Mesendoderm (in vitro differentiated cells): Measurements from ENCODE around the gene LRRN2.
A peak's percentile ranks its signal among the peaks of the same experiment; 100 is the strongest.
"Not testable (repeated sequence)": the region's sequence is repeated elsewhere in the genome, so short reads cannot be mapped to it uniquely, and the experiment has no call there.

Experiments
- DNase-seq: peaks from one replicate; pipeline ENCODE4 v3.0.0; 2013
- H2AK5ac ChIP-seq: 2 replicates; pipeline ENCODE4 v1.6.1; 2013; ENCODE audit warnings: low read length, inconsistent platforms
- H2BK120ac ChIP-seq: 2 replicates; pipeline ENCODE4 v1.6.1; 2013; ENCODE audit warnings: low read depth, mild to moderate bottlenecking, low read length, moderate library complexity, mixed read lengths
- H2BK15ac ChIP-seq: replicated peaks from 2 replicates; pipeline ENCODE4 v1.6.1; 2013; ENCODE audit warnings: low read depth, mild to moderate bottlenecking, moderate library complexity
- H2BK5ac ChIP-seq: 2 replicates; pipeline ENCODE4 v1.6.1; 2013; ENCODE audit warnings: low read length, inconsistent platforms
- H3K18ac ChIP-seq: 2 replicates; pipeline ENCODE4 v1.6.1; 2013; ENCODE audit warnings: mild to moderate bottlenecking, low read length, mixed read lengths
- H3K23ac ChIP-seq: one replicate; pipeline ENCODE4 v1.6.1; 2013; ENCODE audit warnings: low read length
- H3K27ac ChIP-seq: 2 replicates; pipeline ENCODE4 v1.5.1; 2013; ENCODE audit warnings: low read depth, mild to moderate bottlenecking, inconsistent platforms, low read length, moderate library complexity
- H3K27me3 ChIP-seq: 2 replicates; pipeline ENCODE4 v1.6.1; 2013; ENCODE audit warnings: low read length, control low read depth, mild to moderate bottlenecking, inconsistent platforms; ENCODE audit not compliant: insufficient read depth, poor library complexity
- H3K36me3 ChIP-seq: 2 replicates; pipeline ENCODE4 v1.6.1; 2013; ENCODE audit warnings: low read length, inconsistent platforms; ENCODE audit not compliant: control insufficient read depth, insufficient read depth
- H3K4ac ChIP-seq: one replicate; pipeline ENCODE4 v1.6.1; 2013; ENCODE audit warnings: low read depth, mild to moderate bottlenecking, low read length, moderate library complexity
- H3K4me1 ChIP-seq: 2 replicates; pipeline ENCODE4 v1.6.1; 2013; ENCODE audit warnings: low read depth, low read length, inconsistent platforms; ENCODE audit not compliant: control insufficient read depth
- H3K4me2 ChIP-seq: 2 replicates; pipeline ENCODE4 v1.6.1; 2013; ENCODE audit warnings: low read length
- H3K4me3 ChIP-seq: 2 replicates; pipeline ENCODE4 v1.5.1; 2013; ENCODE audit warnings: mild to moderate bottlenecking, low read length
- H3K56ac ChIP-seq: one replicate; pipeline ENCODE4 v1.6.1; 2013; ENCODE audit warnings: low read length
- H3K79me1 ChIP-seq: 2 replicates; pipeline ENCODE4 v1.6.1; 2013; ENCODE audit warnings: low read length, inconsistent platforms
- H3K79me2 ChIP-seq: 2 replicates; pipeline ENCODE4 v1.6.1; 2013; ENCODE audit warnings: mild to moderate bottlenecking, low read length; ENCODE audit not compliant: control insufficient read depth, insufficient read depth
- H3K9ac ChIP-seq: 2 replicates; pipeline ENCODE4 v1.6.1; 2013; ENCODE audit warnings: low read length, inconsistent platforms
- H4K5ac ChIP-seq: one replicate; pipeline ENCODE4 v1.6.1; 2013; ENCODE audit warnings: low read length
- H4K8ac ChIP-seq: one replicate; pipeline ENCODE4 v1.6.1; 2013; ENCODE audit warnings: low read depth, mild to moderate bottlenecking, control low read depth, low read length, moderate library complexity
- WGBS: extraction: QIAGEN DNeasy Blood & Tissue Kit; methylation state at CpG from one replicate; pipeline ENCODE4 v1.1.7; 2013; ENCODE audit warnings: low lambda C conversion rate, missing lambda C conversion rate; ENCODE audit not compliant: insufficient coverage; ENCODE audit errors: extremely low coverage; 5-methylcytosine and 5-hydroxymethylcytosine counted together

The LRRN2 gene

DNA sequence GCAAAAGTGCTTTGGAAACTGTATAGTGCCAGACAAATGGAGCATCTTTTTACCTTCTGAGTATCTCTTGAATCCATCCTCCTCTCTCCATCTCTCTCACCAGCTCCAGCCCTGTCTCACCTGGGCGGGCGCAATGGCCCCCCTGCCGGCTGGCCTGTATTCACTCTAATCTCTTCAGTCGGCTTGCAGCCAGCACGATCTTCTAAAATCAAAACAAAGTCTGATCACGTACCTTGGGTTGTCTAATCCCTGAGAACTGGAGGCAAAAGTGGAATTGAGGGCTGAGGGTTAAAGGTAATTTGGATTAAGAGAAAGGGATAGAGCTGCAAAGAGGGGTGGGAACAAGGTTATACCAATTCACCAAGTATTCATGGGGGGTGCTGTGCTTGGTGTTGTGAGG is 46.0 kb upstream of the LRRN2 start:
- no peak for DNase-seq
- WGBS, result no CpG with 5 or more reads among the region's 6 CpGs
- H3K4me1 ChIP-seq, result peaks cover 11% of the 10 kb centered on the region

DNA sequence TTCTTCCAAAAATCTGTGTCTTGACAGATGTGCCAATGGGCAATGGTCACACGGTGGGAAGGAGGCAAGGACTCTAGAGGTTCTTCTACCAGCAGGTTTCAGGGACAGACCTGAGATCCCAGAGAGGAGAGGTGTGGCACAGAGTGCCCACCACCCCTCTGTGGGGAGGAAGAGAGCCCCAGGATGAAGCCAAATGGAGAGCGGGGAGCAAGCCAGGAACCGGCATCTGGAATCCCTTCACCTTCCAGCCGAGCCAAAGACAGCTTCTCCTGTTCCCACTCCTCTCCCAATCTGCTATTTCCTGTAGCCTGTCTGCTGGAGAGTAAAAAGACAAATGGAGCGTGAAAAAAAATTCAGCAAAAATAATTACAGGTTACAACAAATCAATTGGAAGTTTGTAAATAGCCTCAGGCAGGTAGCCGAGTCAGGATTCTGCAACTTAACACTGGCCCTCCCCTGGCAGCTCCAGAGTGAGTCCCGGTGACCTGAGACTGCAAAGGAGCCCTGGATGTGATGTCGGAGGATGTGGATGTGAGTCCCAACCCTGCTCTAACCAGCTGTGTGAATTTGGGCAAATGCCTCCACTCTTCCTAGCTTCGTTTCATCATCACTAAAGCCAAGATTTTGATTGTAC is 45.4 kb upstream of the LRRN2 start:
- Histone ChIP-seq H3K36me3 (no peaks in the 10 kb centered on the region), H3K4me3 (no peak overlapping the region), H4K5ac (no peak overlapping the region), H3K79me2 (no peaks in the 10 kb centered on the region), H2AK5ac (no peak overlapping the region), H3K4ac (no peak overlapping the region), H4K8ac (no peak overlapping the region), H3K9ac (no peak overlapping the region), H3K23ac (no peak overlapping the region), H2BK120ac (no peak overlapping the region), H3K27ac (no peak overlapping the region), H3K18ac (no peak overlapping the region), H2BK15ac (no peak overlapping the region), H3K56ac (no peak overlapping the region), H3K4me2 (no peak overlapping the region), H2BK5ac (no peak overlapping the region), H3K27me3 (no peaks in the 10 kb centered on the region), H3K79me1 (no peaks in the 10 kb centered on the region), H3K4me1 (peaks cover 13% of the 10 kb centered on the region)
- WGBS, result no CpG with 5 or more reads among the region's 9 CpGs
- DNase-seq, result peak; percentile 57

More for the DNA sequence above, 46.0 kb upstream of the LRRN2 start:
- H3K4me3 ChIP-seq, result no peak overlapping the region
- H3K27me3 ChIP-seq, result no peaks in the 10 kb centered on the region
- no peak overlapping the region for H2BK120ac ChIP-seq
- H3K36me3 ChIP-seq, result no peaks in the 10 kb centered on the region
- H3K4ac ChIP-seq, result no peak overlapping the region
- H3K9ac ChIP-seq, result no peak overlapping the region
- H4K5ac ChIP-seq, result no peak overlapping the region
- H4K8ac ChIP-seq, result no peak overlapping the region
- no peaks in the 10 kb centered on the region for H3K79me1 ChIP-seq
- no peak overlapping the region for H3K27ac ChIP-seq
- H3K23ac ChIP-seq, result no peak overlapping the region
- H3K4me2 ChIP-seq, result no peak overlapping the region
- no peak overlapping the region for H2BK15ac ChIP-seq
- H3K18ac ChIP-seq, result no peak overlapping the region
- no peak overlapping the region for H3K56ac ChIP-seq
- H2AK5ac ChIP-seq, result no peak overlapping the region
- H3K79me2 ChIP-seq, result no peaks in the 10 kb centered on the region
- H2BK5ac ChIP-seq, result no peak overlapping the region

DNA sequence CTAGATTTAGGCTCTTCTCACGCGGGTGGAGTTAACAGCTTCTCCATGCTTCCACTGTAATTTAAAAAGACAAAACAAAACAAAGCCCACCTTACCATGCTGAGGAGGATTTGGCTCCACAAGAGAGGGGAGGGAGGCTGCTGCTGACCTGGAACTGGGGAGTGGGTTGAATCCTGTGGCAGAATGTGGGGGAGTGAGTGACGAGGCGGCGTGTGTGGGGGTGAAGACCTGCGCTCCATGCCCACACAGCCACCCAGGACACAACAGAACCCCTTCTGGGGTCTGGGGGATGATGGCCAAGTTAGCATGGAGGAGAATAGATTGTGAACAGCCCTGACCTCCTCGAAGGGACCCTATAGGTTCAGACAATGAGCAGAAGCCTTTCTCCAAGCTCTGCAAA is 44.0 kb upstream of the LRRN2 start:
- Histone ChIP-seq H3K36me3 (no peaks in the 10 kb centered on the region), H3K4me1 (peaks cover 15% of the 10 kb centered on the region), H3K18ac (no peak overlapping the region), H3K56ac (peak overlapping the region; percentile 36), H2BK120ac (no peak overlapping the region), H3K4me2 (no peak overlapping the region), H3K4ac (no peak overlapping the region), H4K8ac (no peak overlapping the region), H2AK5ac (no peak overlapping the region), H3K23ac (no peak overlapping the region), H3K27me3 (no peaks in the 10 kb centered on the region), H2BK15ac (no peak overlapping the region), H3K27ac (no peak overlapping the region), H4K5ac (no peak overlapping the region), H3K4me3 (no peak overlapping the region), H3K79me2 (no peaks in the 10 kb centered on the region), H3K9ac (no peak overlapping the region), H2BK5ac (no peak overlapping the region), H3K79me1 (no peaks in the 10 kb centered on the region)
- no CpG with 5 or more reads among the region's 7 CpGs for WGBS
- DNase-seq, result no peak

DNA sequence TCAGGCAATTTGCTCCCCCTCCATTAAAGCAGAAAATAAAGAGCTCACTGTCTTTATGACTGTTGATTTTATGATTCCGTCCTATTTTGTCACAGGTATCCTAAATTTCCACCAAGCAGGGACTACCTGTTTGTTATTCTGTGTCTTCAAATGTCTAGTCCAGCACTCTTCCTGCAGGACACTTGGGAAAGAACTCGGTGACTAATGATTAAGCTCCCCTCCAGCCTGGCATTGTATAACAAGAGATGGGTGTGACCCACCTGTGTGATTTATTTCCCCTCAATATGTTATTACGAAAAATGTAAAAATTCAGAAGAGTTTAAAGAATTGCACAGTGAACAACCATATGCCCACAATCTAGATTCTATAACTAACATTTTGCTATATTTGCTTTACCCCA is 42.9 kb upstream of the LRRN2 start:
- no peak overlapping the region for H4K5ac ChIP-seq
- H3K4me1 ChIP-seq, result peaks cover 13% of the 10 kb centered on the region
- no peaks in the 10 kb centered on the region for H3K79me2 ChIP-seq
- H3K9ac ChIP-seq, result no peak overlapping the region
- H4K8ac ChIP-seq, result no peak overlapping the region
- no peak overlapping the region for H3K4me3 ChIP-seq
- H2BK15ac ChIP-seq, result no peak overlapping the region
- WGBS, result no CpG with 5 or more reads among the region's 3 CpGs
- no peak for DNase-seq
- H3K18ac ChIP-seq, result no peak overlapping the region
- no peak overlapping the region for H2BK5ac ChIP-seq
- H3K4ac ChIP-seq, result no peak overlapping the region
- H3K56ac ChIP-seq, result no peak overlapping the region
- no peak overlapping the region for H3K23ac ChIP-seq
- no peaks in the 10 kb centered on the region for H3K27me3 ChIP-seq
- H3K36me3 ChIP-seq, result no peaks in the 10 kb centered on the region
- H3K27ac ChIP-seq, result no peak overlapping the region
- H2BK120ac ChIP-seq, result no peak overlapping the region
- no peak overlapping the region for H2AK5ac ChIP-seq
- H3K79me1 ChIP-seq, result no peaks in the 10 kb centered on the region
- no peak overlapping the region for H3K4me2 ChIP-seq

DNA sequence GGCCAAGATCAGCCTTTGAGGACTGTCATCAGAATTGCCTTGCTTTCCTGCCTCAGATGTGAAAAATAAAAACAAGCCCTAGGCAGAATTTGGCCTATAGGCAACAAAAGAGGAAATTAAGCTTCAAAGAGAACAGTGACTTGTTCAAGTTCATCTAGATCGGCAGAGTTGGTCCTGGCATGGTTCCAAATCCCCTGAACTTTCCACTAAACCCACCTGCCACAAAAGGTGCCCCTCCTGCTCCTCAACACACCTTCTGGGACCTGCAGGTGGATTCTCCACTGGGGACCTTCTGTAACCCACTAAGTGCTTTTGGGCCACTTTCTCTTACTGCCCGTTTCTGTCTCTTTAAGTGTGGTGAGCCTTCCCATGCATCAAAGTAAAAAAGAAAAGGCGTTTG is 42.5 kb upstream of the LRRN2 start:
- no peak overlapping the region for H3K27ac ChIP-seq
- no peak overlapping the region for H4K8ac ChIP-seq
- no peak overlapping the region for H3K23ac ChIP-seq
- H3K9ac ChIP-seq, result no peak overlapping the region
- H2BK120ac ChIP-seq, result no peak overlapping the region
- H2AK5ac ChIP-seq, result no peak overlapping the region
- H3K27me3 ChIP-seq, result no peaks in the 10 kb centered on the region
- H3K36me3 ChIP-seq, result no peaks in the 10 kb centered on the region
- no peak overlapping the region for H3K56ac ChIP-seq
- H3K18ac ChIP-seq, result no peak overlapping the region
- H3K79me2 ChIP-seq, result no peaks in the 10 kb centered on the region
- no CpG with 5 or more reads among the region's 3 CpGs for WGBS
- no peak for DNase-seq
- no peak overlapping the region for H2BK5ac ChIP-seq
- H3K4ac ChIP-seq, result no peak overlapping the region
- no peak overlapping the region for H3K4me2 ChIP-seq
- no peak overlapping the region for H4K5ac ChIP-seq
- H3K4me1 ChIP-seq, result peaks cover 13% of the 10 kb centered on the region
- H3K79me1 ChIP-seq, result no peaks in the 10 kb centered on the region
- no peak overlapping the region for H3K4me3 ChIP-seq
- no peak overlapping the region for H2BK15ac ChIP-seq

DNA sequence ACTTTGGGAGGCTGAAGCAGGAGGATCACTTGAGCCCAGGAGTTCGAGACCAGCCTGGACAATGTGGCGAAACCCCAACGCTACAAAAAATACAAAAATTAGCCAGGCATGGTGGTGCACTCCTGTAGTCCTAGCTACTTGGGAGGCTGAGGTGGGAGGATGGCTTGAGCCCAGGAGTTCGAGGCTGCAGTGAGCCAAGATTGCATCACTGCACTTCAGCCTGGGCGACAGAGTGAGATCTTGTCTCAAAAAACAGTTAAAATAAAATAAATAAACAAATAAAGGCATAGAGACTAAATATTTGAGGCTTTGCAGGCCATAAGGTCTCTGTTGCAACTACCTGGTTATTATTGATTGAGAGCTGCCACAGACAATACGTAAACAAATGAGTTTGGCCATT is 41.9 kb upstream of the LRRN2 start:
- not testable (repeated sequence) for H3K9ac ChIP-seq, H3K27me3 ChIP-seq, H3K36me3 ChIP-seq, H4K5ac ChIP-seq, DNase-seq, H2AK5ac ChIP-seq, H2BK5ac ChIP-seq, H2BK15ac ChIP-seq, H3K4me3 ChIP-seq, H4K8ac ChIP-seq, H3K18ac ChIP-seq, H3K56ac ChIP-seq, H3K4me2 ChIP-seq, H3K79me2 ChIP-seq, H2BK120ac ChIP-seq, H3K23ac ChIP-seq, H3K79me1 ChIP-seq, H3K27ac ChIP-seq, H3K4ac ChIP-seq
- WGBS, result no CpG with 5 or more reads among the region's 6 CpGs
- H3K4me1 ChIP-seq, result peaks cover 13% of the 10 kb centered on the region
